Lower leg skin (tissue), 4 donors: ENCODE results near the gene PRL. TPM values are rescaled to one million over a fixed set of nuclear protein-coding genes. Genes with fewer than 3 reads are reported as not detected.

Source experiments
- DNase-seq, 2 donors: peaks; one replicate each; pipeline ENCODE4 v3.0.0-alpha.2; 2019; ENCODE audit warnings: low spot score in 2 of 2
- H3K4me3 ChIP-seq: fragments of 200-600 bp; sonication (generic); 2 replicates; pipeline ENCODE4 v1.5.1; 2017; ENCODE audit warnings: mild to moderate bottlenecking, low read depth; ENCODE audit not compliant: poor library complexity, severe bottlenecking
- POLR2A ChIP-seq, 2 donors: fragments of 450-650 bp; IDR thresholded peaks; one replicate each; pipeline ENCODE4 v1.6.1; 2016 to 2017; ENCODE audit warnings: antibody characterized with exemption in 2 of 2, mild to moderate bottlenecking in 1 of 2, moderate library complexity in 1 of 2
- WGBS, 2 donors: methylation state at CpG; one replicate each; pipeline ENCODE4 v1.1.5; 2018; 5-methylcytosine and 5-hydroxymethylcytosine counted together
- intact Hi-C: fragments of 100-400 bp; cut with DNase I; formaldehyde crosslinking; loops from one replicate; pipeline ENCODE4 v1.15.0; 2023; ENCODE audit warnings: low total_unique reads
- total RNA-seq, 4 donors: library from RNA; depleted of rRNA; stranded (reverse); fragments of >200 nt; gene quantifications; one replicate each; pipeline ENCODE4 v1.1.0, GENCODE V29; 2016
- TF ChIP-seq, protein P1 (sequence below), 3 donors: fragments of 450-650 bp; IDR thresholded peaks; one replicate each; pipeline ENCODE4 v1.5.1; 2016; ENCODE audit warnings: antibody characterized with exemption in 3 of 3, mild to moderate bottlenecking in 3 of 3, moderate library complexity in 2 of 3

PRL gene
- total RNA-seq, 4 donors from 2014 or later: not detected

DNA sequence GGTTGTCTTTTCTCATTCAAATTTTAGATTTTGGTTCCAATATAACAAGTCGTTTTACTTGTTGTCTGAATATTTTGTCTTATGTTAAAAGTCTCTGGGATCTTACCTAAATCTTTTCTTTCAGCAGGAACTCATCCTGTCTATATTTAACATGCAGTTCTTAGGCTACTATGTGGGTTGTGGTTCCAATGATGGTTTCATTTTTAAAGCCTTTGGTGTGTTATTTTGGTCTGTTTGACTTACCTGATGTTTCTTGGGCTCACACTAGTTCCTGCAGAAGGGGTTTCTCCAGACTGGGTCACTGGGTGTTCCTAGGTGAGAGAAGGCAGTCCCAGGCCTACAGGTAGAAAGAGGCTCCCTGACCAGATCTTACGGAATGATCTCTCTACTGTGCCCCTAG lies 17.4 kb downstream of the PRL start:
- TF ChIP-seq, protein P1, sequence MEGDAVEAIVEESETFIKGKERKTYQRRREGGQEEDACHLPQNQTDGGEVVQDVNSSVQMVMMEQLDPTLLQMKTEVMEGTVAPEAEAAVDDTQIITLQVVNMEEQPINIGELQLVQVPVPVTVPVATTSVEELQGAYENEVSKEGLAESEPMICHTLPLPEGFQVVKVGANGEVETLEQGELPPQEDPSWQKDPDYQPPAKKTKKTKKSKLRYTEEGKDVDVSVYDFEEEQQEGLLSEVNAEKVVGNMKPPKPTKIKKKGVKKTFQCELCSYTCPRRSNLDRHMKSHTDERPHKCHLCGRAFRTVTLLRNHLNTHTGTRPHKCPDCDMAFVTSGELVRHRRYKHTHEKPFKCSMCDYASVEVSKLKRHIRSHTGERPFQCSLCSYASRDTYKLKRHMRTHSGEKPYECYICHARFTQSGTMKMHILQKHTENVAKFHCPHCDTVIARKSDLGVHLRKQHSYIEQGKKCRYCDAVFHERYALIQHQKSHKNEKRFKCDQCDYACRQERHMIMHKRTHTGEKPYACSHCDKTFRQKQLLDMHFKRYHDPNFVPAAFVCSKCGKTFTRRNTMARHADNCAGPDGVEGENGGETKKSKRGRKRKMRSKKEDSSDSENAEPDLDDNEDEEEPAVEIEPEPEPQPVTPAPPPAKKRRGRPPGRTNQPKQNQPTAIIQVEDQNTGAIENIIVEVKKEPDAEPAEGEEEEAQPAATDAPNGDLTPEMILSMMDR (IDR thresholded peaks at IDR 0.05): no peak
- no peak for TF ChIP-seq POLR2A (IDR thresholded peaks at IDR 0.05)
- intact Hi-C loops: no loop called here
- DNase-seq: no peak
- no peak overlapping the region for H3K4me3 ChIP-seq
- WGBS, 2 donors: 80 to 92% methylated on average over 2 of the region's 2 CpGs

DNA sequence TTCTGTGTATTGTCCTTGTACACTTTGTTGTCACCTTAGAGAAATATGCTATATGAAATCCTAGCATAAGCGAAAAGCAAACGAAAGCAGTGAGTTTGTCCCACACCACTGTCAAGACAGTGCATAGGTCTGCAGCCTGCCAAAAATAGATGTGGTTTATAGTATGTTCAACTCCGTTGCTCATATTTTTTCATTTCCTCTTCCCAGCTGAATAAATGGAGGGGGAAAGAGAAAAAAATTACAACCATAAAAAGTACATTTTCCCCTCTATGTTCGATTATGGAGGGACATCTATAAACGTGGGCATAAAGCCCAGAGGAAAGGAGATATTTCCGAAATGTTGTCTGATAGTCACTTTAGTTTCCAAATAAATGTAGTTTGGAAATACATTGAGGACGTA lies 25.8 kb downstream of the PRL start:
- no peak for DNase-seq
- intact Hi-C loops: no loop called here
- 52 to 56% methylated on average over 7 of the region's 7 CpGs for WGBS, 2 donors
- no peak for TF ChIP-seq POLR2A (IDR thresholded peaks at IDR 0.05)
- TF ChIP-seq, protein P1 (IDR thresholded peaks at IDR 0.05): no peak
- H3K4me3 ChIP-seq: no peak overlapping the region

DNA sequence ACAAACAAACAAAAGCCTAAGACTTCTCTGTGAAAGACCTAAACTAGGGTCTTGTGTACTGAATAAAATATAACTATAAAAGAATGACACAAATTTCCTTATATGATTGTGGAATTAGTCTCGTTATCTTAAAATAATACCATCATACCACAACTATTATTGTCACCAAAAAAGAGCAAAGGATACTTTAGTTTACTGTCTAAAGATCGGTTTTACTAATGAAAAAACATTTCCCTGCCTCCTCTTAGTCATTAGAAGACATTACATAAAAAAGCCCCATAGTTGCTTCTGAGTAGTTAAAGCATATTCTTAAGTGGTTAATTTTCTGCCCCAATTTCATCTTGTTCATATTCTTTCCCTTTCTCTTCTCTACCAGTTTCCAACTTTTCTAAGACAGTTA lies 33.1 kb downstream of the PRL start:
- H3K4me3 ChIP-seq: no peak overlapping the region
- 77 to 87% methylated on average over 2 of the region's 2 CpGs for WGBS, 2 donors
- no peak for TF ChIP-seq POLR2A (IDR thresholded peaks at IDR 0.05)
- TF ChIP-seq, protein P1 (IDR thresholded peaks at IDR 0.05): no peak
- DNase-seq: no peak
- intact Hi-C loops: no loop called here

DNA sequence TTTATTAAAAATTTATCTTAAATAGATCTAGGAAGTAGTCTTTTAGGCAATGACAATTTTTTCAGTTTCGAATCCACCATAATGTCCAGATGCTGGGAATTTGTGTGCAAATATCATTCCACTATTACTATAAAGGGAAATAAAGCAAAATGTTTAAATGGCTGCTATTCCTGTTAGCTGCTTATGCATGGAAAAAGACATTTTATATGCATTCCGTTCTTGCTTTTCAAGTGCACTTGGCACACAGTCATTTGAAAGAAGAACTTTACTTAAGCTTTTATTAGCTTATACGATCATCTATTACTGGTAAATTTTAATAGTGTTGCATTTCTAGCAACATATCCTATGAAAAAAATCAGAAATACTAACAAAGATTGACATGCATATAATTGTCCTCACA lies 42.0 kb downstream of the PRL start:
- no peak for DNase-seq
- TF ChIP-seq, protein P1 (IDR thresholded peaks at IDR 0.05): no peak
- no peak for TF ChIP-seq POLR2A (IDR thresholded peaks at IDR 0.05)
- WGBS, 2 donors: 42 to 59% methylated on average over 3 of the region's 3 CpGs
- intact Hi-C loops: no loop called here
- no peak overlapping the region for H3K4me3 ChIP-seq

DNA sequence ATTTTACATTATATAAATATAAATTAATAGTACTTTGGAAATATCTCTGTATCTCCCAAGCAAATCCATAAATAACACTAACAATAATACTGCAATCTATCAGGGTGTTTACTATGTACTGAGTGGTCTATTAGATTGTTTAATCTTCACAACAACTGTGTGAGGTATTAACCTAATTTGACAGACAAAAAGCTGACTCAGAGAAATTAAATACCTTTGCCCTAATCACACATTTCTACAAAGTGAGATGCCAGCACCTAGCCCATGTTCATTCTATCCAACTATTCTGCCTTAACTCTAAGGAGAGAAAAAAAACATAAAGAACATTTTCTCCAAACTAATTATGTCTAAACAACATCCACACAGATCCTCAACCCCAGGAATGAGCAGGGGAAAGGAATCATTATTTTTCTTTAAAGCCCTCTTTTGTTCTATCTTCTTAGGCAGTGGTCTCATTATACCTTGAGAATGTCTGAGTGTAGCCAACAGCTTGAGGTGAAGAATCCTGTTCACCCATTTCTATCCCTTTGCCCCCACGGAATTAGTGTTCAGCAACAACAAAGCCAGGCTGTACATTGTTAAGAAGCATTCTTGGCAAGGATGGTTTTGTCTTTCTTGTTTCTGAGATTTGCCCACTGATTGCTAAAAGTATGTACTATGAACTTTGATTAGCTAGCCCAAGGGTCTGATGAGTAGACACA lies 42.7 kb downstream of the PRL start:
- TF ChIP-seq, protein P1 (IDR thresholded peaks at IDR 0.05): no peak
- TF ChIP-seq POLR2A (IDR thresholded peaks at IDR 0.05): no peak
- intact Hi-C loops: no loop called here
- no peak overlapping the region for H3K4me3 ChIP-seq
- DNase-seq: no peak
- WGBS, 2 donors: 38 to 48% methylated on average over 1 of the region's 1 CpG

DNA sequence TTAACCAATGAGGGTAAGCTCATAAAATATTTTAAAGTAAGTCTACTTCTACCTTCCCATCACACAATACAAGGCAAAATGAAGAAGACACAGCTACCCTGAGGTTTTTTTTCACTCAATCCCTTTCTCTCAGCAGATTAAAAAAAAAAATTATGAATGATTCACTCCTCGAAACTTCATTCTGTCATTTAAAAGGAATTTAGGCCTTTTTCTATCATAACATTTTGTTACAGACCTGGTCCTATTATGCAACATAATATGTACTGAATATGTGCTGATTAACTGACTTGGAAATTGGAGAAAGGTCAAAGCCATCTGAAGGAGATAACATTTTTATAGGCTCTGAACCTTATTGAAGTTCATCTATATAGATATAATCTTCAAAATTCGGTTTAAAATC lies 45.5 kb downstream of the PRL start:
- 60 to 62% methylated on average over 2 of the region's 2 CpGs for WGBS, 2 donors
- intact Hi-C loops: no loop called here
- H3K4me3 ChIP-seq: no peak overlapping the region
- no peak for TF ChIP-seq POLR2A (IDR thresholded peaks at IDR 0.05)
- TF ChIP-seq, protein P1 (IDR thresholded peaks at IDR 0.05): no peak
- no peak for DNase-seq
